OCI-LY1 (cell line): Measurements from ENCODE around the gene GAS6.

Experiments
- H2AFZ ChIP-seq: fragments of 200-600 bp; sonication (generic), shearing (Covaris generic); 2 replicates; pipeline ENCODE4 v1.6.0; 2014; ENCODE audit warnings: antibody characterized with exemption, mild to moderate bottlenecking, low read length
- H3F3A ChIP-seq: fragments of 200-600 bp; sonication (generic), shearing (Covaris generic); 2 replicates; pipeline ENCODE4 v1.6.0; 2014; ENCODE audit warnings: mild to moderate bottlenecking, antibody characterized with exemption, low read length, moderate library complexity; ENCODE audit not compliant: insufficient read depth
- H3K27ac ChIP-seq: fragments of 200-600 bp; sonication (generic); 2 replicates; pipeline ENCODE4 v1.5.1; 2014; ENCODE audit warnings: low read length, mixed run types, mild to moderate bottlenecking, low read depth; ENCODE audit not compliant: poor library complexity, severe bottlenecking
- H3K27me3 ChIP-seq: fragments of 200-600 bp; sonication (generic); 2 replicates; pipeline ENCODE4 v1.6.0; 2014; ENCODE audit warnings: antibody characterized with exemption, mild to moderate bottlenecking, low read length, moderate library complexity; ENCODE audit not compliant: insufficient read depth
- H3K36me3 ChIP-seq: fragments of 200-600 bp; sonication (generic); 2 replicates; pipeline ENCODE4 v1.6.1; 2014; ENCODE audit warnings: mild to moderate bottlenecking, antibody characterized with exemption, low read length, moderate library complexity, mixed read lengths; ENCODE audit not compliant: insufficient read depth
- H3K4me1 ChIP-seq: fragments of 200-600 bp; sonication (generic); 2 replicates; pipeline ENCODE4 v1.5.1; 2014; ENCODE audit warnings: mild to moderate bottlenecking, low read length, moderate library complexity; ENCODE audit not compliant: insufficient read depth, severe bottlenecking
- H3K4me2 ChIP-seq: fragments of 200-600 bp; sonication (generic), shearing (Covaris generic); 2 replicates; pipeline ENCODE4 v1.6.1; 2014; ENCODE audit warnings: low read length
- H3K4me3 ChIP-seq: fragments of 200-600 bp; sonication (generic); 2 replicates; pipeline ENCODE4 v1.5.1; 2014; ENCODE audit warnings: low read length, low read depth, mild to moderate bottlenecking, mixed read lengths; ENCODE audit not compliant: poor library complexity, severe bottlenecking
- H3K79me2 ChIP-seq: fragments of 200-600 bp; shearing (Covaris generic); 2 replicates; pipeline ENCODE4 v1.6.1; 2016; ENCODE audit warnings: mixed run types, low read length, mixed read lengths; ENCODE audit not compliant: insufficient read depth
- H3K9ac ChIP-seq: fragments of 200-600 bp; sonication (generic), shearing (Covaris generic); 2 replicates; pipeline ENCODE4 v1.6.1; 2014; ENCODE audit warnings: mild to moderate bottlenecking, low read length, mixed read lengths
- H3K9me2 ChIP-seq: fragments of 200-600 bp; sonication (generic), shearing (Covaris generic); 2 replicates; pipeline ENCODE4 v1.6.1; 2014; ENCODE audit warnings: low read depth, mild to moderate bottlenecking, low read length, mixed read lengths
- H3K9me3 ChIP-seq: fragments of 200-600 bp; shearing (Covaris generic); 2 replicates; pipeline ENCODE4 v1.6.1; 2014; ENCODE audit warnings: low read length, mixed read lengths
- H4K20me1 ChIP-seq: fragments of 200-600 bp; sonication (generic), shearing (Covaris generic); 2 replicates; pipeline ENCODE4 v1.6.0; 2016; ENCODE audit warnings: mild to moderate bottlenecking, low read length; ENCODE audit not compliant: insufficient read depth
- CTCF ChIP-seq: fragments of 200-600 bp; sonication (generic), shearing (Covaris generic); IDR thresholded peaks from 2 replicates; pipeline ENCODE4 v1.5.1; 2017; ENCODE audit warnings: mild to moderate bottlenecking, antibody characterized with exemption, low read length, moderate library complexity, mixed read lengths
- EZH2 ChIP-seq: fragments of 200-600 bp; sonication (generic), shearing (Covaris generic); IDR thresholded peaks from 2 replicates; pipeline ENCODE4 v1.8.0; 2017; ENCODE audit warnings: borderline replicate concordance, mixed run types, mild to moderate bottlenecking, antibody characterized with exemption, low read length, moderate library complexity, mixed read lengths

The GAS6 gene

GRCh38 chr13:113902986-113903775 is 39.3 kb upstream of the GAS6 start:
- H3F3A ChIP-seq, result no peaks in the 10 kb centered on the region

GRCh38 chr13:113902481-113902880 is 38.6 kb upstream of the GAS6 start:
- H3K9me3 ChIP-seq, result no peaks in the 10 kb centered on the region
- no peaks in the 10 kb centered on the region for H3F3A ChIP-seq
- no peaks in the 10 kb centered on the region for H3K27me3 ChIP-seq
- H3K79me2 ChIP-seq, result no peaks in the 10 kb centered on the region
- H3K9me2 ChIP-seq, result no peaks in the 10 kb centered on the region
- H4K20me1 ChIP-seq, result no peaks in the 10 kb centered on the region
- no peak overlapping the region for H3K9ac ChIP-seq
- no peak overlapping the region for H2AFZ ChIP-seq
- H3K4me3 ChIP-seq, result no peak overlapping the region
- H3K27ac ChIP-seq, result no peak overlapping the region
- H3K36me3 ChIP-seq, result no peaks in the 10 kb centered on the region
- H3K4me2 ChIP-seq, result no peak overlapping the region
- TF ChIP-seq CTCF (no peak), EZH2 (no peak)
- no peaks in the 10 kb centered on the region for H3K4me1 ChIP-seq

More at GRCh38 chr13:113902986-113903775, 39.3 kb upstream of the GAS6 start:
- H3K27me3 ChIP-seq, result no peaks in the 10 kb centered on the region
- TF ChIP-seq EZH2 (no peak), CTCF (no peak)
- H3K9me3 ChIP-seq, result no peaks in the 10 kb centered on the region
- H3K36me3 ChIP-seq, result no peaks in the 10 kb centered on the region
- H3K4me1 ChIP-seq, result no peaks in the 10 kb centered on the region
- H3K79me2 ChIP-seq, result no peaks in the 10 kb centered on the region
- no peak overlapping the region for H3K27ac ChIP-seq
- no peak overlapping the region for H3K4me3 ChIP-seq
- H3K9ac ChIP-seq, result no peak overlapping the region
- no peak overlapping the region for H2AFZ ChIP-seq
- no peaks in the 10 kb centered on the region for H4K20me1 ChIP-seq
- H3K4me2 ChIP-seq, result no peak overlapping the region
- H3K9me2 ChIP-seq, result no peaks in the 10 kb centered on the region

DNA sequence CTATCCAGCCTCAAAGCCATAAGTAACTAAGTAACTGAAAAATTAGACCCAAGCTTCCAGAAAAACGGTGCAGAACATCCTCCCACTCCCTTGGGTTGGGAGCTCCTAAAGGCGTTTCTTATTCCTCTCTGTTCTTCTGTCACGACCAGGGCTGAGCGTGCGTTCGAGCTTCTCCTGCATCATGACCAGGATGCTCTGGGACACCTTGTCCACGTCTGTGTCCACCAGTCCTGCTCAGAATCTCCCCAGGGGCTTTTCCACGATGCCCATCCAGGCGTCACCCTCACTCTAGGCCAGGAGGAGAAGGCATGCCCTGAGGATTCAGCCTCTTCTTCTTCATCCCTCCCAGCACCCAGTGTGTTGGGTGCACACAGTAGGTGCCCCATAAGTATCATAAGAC is 37.8 kb upstream of the GAS6 start:
- Histone ChIP-seq H2AFZ (no peak overlapping the region), H3F3A (no peaks in the 10 kb centered on the region), H3K4me2 (no peak overlapping the region), H3K9me2 (no peaks in the 10 kb centered on the region), H3K9ac (no peak overlapping the region), H4K20me1 (no peaks in the 10 kb centered on the region), H3K9me3 (no peaks in the 10 kb centered on the region), H3K79me2 (no peaks in the 10 kb centered on the region), H3K27me3 (no peaks in the 10 kb centered on the region), H3K4me3 (no peak overlapping the region), H3K4me1 (no peaks in the 10 kb centered on the region), H3K36me3 (no peaks in the 10 kb centered on the region), H3K27ac (no peak overlapping the region)
- no peak for TF ChIP-seq CTCF
- TF ChIP-seq EZH2, result no peak
